IMR-90 (cell line): ENCODE measurements around the gene DCLK1. TPM values are rescaled to one million over a fixed set of nuclear protein-coding genes. Genes with fewer than 3 reads are reported as not detected.

Experiments
- ATAC-seq: fragments of 200-7000 bp; cut with Tn5 transposase; 2 replicates; pipeline ENCODE4 v1.9.1; 2020; ENCODE audit warnings: low read depth, mild to moderate bottlenecking, moderate library complexity
- BruUV-seq: library from RNA; stranded (reverse); fragments of 400-500 nt; replicated peaks from 2 replicates; lab custom pipeline; 2021; lab: Mats Ljungman, UMichigan
- CTCF ChIA-PET: fragments of 300-600 bp; formaldehyde crosslinking; extraction: SDS; loops from one replicate; lab custom pipeline; 2021; ENCODE audit warnings: antibody characterized with exemption; lab: Yijun Ruan, JAX
- POLR2A ChIA-PET: fragments of 300-600 bp; sonication (Branson Sonifier 250); formaldehyde crosslinking; loops from one replicate; lab custom pipeline; 2022; ENCODE audit warnings: antibody characterized with exemption; ENCODE audit not compliant: unreplicated experiment; lab: Charles Lee
- DNase-seq: peaks from one replicate; pipeline ENCODE4 v3.0.0; 2013
- H2AFZ ChIP-seq: replicated peaks from 2 replicates; pipeline ENCODE3; 2013; ENCODE audit warnings: low read length, mild to moderate bottlenecking; ENCODE audit not compliant: poor library complexity
- H2AK5ac ChIP-seq: 2 replicates; pipeline ENCODE4 v1.6.1; 2013; ENCODE audit warnings: low read depth, low read length, inconsistent platforms
- H2AK9ac ChIP-seq: replicated peaks from 2 replicates; pipeline ENCODE3; 2013; ENCODE audit warnings: mild to moderate bottlenecking, low read depth, low read length, moderate library complexity; ENCODE audit not compliant: poor library complexity
- H2BK120ac ChIP-seq: 2 replicates; pipeline ENCODE4 v1.6.1; 2013; ENCODE audit warnings: low read depth, low read length, inconsistent platforms
- H2BK15ac ChIP-seq: 3 replicates; pipeline ENCODE4 v1.6.1; 2013; ENCODE audit warnings: low read depth, low read length, inconsistent platforms
- H2BK20ac ChIP-seq: 2 replicates; pipeline ENCODE4 v1.6.1; 2013; ENCODE audit warnings: low read depth, mild to moderate bottlenecking, inconsistent platforms, low read length, moderate library complexity
- H2BK5ac ChIP-seq: 2 replicates; pipeline ENCODE4 v1.6.1; 2013; ENCODE audit warnings: mild to moderate bottlenecking, low read depth, low read length, inconsistent platforms; ENCODE audit not compliant: poor library complexity, severe bottlenecking
- H3K14ac ChIP-seq: replicated peaks from 2 replicates; pipeline ENCODE4 v1.6.1; 2013; ENCODE audit warnings: low read depth, low read length, inconsistent platforms
- H3K18ac ChIP-seq: 2 replicates; pipeline ENCODE4 v1.6.1; 2013; ENCODE audit warnings: low read depth, low read length, control low read depth
- H3K23ac ChIP-seq: 2 replicates; pipeline ENCODE4 v1.6.1; 2013; ENCODE audit warnings: low read depth, low read length, inconsistent platforms
- H3K27ac ChIP-seq: 2 replicates; pipeline ENCODE4 v1.5.1; 2013; ENCODE audit warnings: mild to moderate bottlenecking, control low read depth, low read length; ENCODE audit not compliant: insufficient read depth
- H3K27me3 ChIP-seq: 2 replicates; pipeline ENCODE4 v1.6.1; 2013; ENCODE audit warnings: low read length; ENCODE audit not compliant: control insufficient read depth, insufficient read depth
- H3K36me3 ChIP-seq: 2 replicates; pipeline ENCODE4 v1.6.1; 2013; ENCODE audit warnings: low read length, mixed read lengths; ENCODE audit not compliant: control insufficient read depth, insufficient read depth
- H3K4ac ChIP-seq: 2 replicates; pipeline ENCODE4 v1.6.1; 2013; ENCODE audit warnings: low read depth, low read length, inconsistent platforms
- H3K4me1 ChIP-seq: 2 replicates; pipeline ENCODE4 v1.6.1; 2013; ENCODE audit warnings: low read length, mixed read lengths; ENCODE audit not compliant: control insufficient read depth, insufficient read depth
- H3K4me2 ChIP-seq: 2 replicates; pipeline ENCODE4 v1.6.1; 2013; ENCODE audit warnings: low read depth, mild to moderate bottlenecking, control low read depth, low read length, moderate library complexity
- H3K4me3 ChIP-seq: 2 replicates; pipeline ENCODE4 v1.5.1; 2013; ENCODE audit warnings: low read depth, mild to moderate bottlenecking, control low read depth, low read length, moderate library complexity; ENCODE audit not compliant: insufficient read depth
- H3K56ac ChIP-seq: 2 replicates; pipeline ENCODE4 v1.6.1; 2013; ENCODE audit warnings: low read length, inconsistent platforms; ENCODE audit not compliant: insufficient read depth; ENCODE audit errors: extremely low read depth
- H3K79me1 ChIP-seq, 2 experiments: 2 replicates each; pipeline ENCODE4 v1.6.1; 2013; ENCODE audit warnings: low read length in 2 of 2, inconsistent platforms in 1 of 2, low read depth in 1 of 2
- H3K9ac ChIP-seq: 2 replicates; pipeline ENCODE4 v1.6.1; 2013; ENCODE audit warnings: low read depth, low read length, control low read depth
- H3K9me1 ChIP-seq: 2 replicates; pipeline ENCODE4 v1.6.1; 2013; ENCODE audit warnings: low read length, inconsistent platforms; ENCODE audit not compliant: insufficient read depth
- H3K9me3 ChIP-seq: 2 replicates; pipeline ENCODE4 v1.6.1; 2013; ENCODE audit warnings: low read length; ENCODE audit not compliant: control insufficient read depth, insufficient read depth
- H4K20me1 ChIP-seq: 2 replicates; pipeline ENCODE4 v1.6.1; 2013; ENCODE audit warnings: low read length, inconsistent platforms; ENCODE audit not compliant: insufficient read depth
- H4K5ac ChIP-seq: 2 replicates; pipeline ENCODE4 v1.6.1; 2013; ENCODE audit warnings: mild to moderate bottlenecking, low read depth, low read length, control low read depth
- H4K8ac ChIP-seq, 2 experiments: 2 replicates each; pipeline ENCODE4 v1.6.1; 2013; ENCODE audit warnings: low read depth in 2 of 2, low read length in 2 of 2, control low read depth in 1 of 2, inconsistent platforms in 1 of 2
- H4K91ac ChIP-seq: 2 replicates; pipeline ENCODE4 v1.6.1; 2013; ENCODE audit warnings: low read depth, low read length, inconsistent platforms; ENCODE audit not compliant: insufficient read depth
- CEBPB ChIP-seq: IDR thresholded peaks from 2 replicates; pipeline ENCODE4 v1.6.1; 2012; ENCODE audit warnings: low read depth, low read length, improper control_type of control experiment
- CTCF ChIP-seq: conservative IDR thresholded peaks from 2 replicates; pipeline ENCODE4 v1.5.1; 2012; ENCODE audit warnings: mild to moderate bottlenecking, low read depth, low read length, improper control_type of control experiment
- FOS ChIP-seq: fragments of 150-350 bp; IDR thresholded peaks from 2 replicates; pipeline ENCODE4 v1.6.1; 2016; ENCODE audit warnings: low read depth, low read length
- MAZ ChIP-seq: IDR thresholded peaks from 2 replicates; pipeline ENCODE4 v1.6.1; 2012; ENCODE audit warnings: low read depth, mild to moderate bottlenecking, low read length, improper control_type of control experiment, moderate library complexity, borderline replicate concordance
- MXI1 ChIP-seq: IDR thresholded peaks from 2 replicates; pipeline ENCODE4 v1.6.1; 2012; ENCODE audit warnings: low read depth, mild to moderate bottlenecking, low read length, moderate library complexity, borderline replicate concordance
- NFE2L2 ChIP-seq: fragments of 150-350 bp; IDR thresholded peaks from 2 replicates; pipeline ENCODE4 v1.6.1; 2016; ENCODE audit warnings: low read depth, mild to moderate bottlenecking, low read length
- RAD21 ChIP-seq: IDR thresholded peaks from 2 replicates; pipeline ENCODE4 v1.6.1; 2012; ENCODE audit warnings: low read length, improper control_type of control experiment
- SMC3 ChIP-seq: fragments of 150-350 bp; IDR thresholded peaks from 2 replicates; pipeline ENCODE4 v1.6.1; 2016; ENCODE audit warnings: low read depth, mild to moderate bottlenecking, antibody characterized with exemption, low read length, moderate library complexity
- dilution Hi-C: fragments of 300-500 bp; cut with HindIII; formaldehyde crosslinking; loops from one replicate; pipeline ENCODE4 v1.14.3; 2018; ENCODE audit warnings: low sequenced_read_pairs; ENCODE audit not compliant: unreplicated experiment
- in situ Hi-C: fragments of 300-500 bp; cut with MboI; formaldehyde crosslinking; loops from 3 replicates; pipeline ENCODE4 v1.14.3; 2019; ENCODE audit warnings: low sequenced_read_pairs, inconsistent platforms, mixed read lengths
- intact Hi-C: fragments of 100-400 bp; cut with micrococcal nuclease; formaldehyde crosslinking; loops from 2 replicates; pipeline ENCODE4 v1.10.0; 2022
- polyA plus RNA-seq, 3 experiments: library from polyadenylated mRNA; depleted of rRNA; stranded (reverse); fragments of >200 nt; gene quantifications; 2 replicates each; pipeline ENCODE4 v1.2.3, GENCODE V29; 2012; ENCODE audit warnings: low replicate concordance in 1 of 3
- total RNA-seq: library from RNA; depleted of rRNA; stranded (reverse); fragments of >200 nt; gene quantifications from 2 replicates; pipeline ENCODE4 v1.2.3, GENCODE V29; 2012
- TF ChIP-seq, protein P1 (sequence below): fragments of 150-350 bp; IDR thresholded peaks from 2 replicates; pipeline ENCODE4 v1.6.1; 2017; ENCODE audit warnings: mild to moderate bottlenecking, antibody characterized with exemption, low read length, low read depth

DCLK1 gene
- total and polyA plus RNA-seq, 2 of the 4 experiments (the other 2 are of a cell fraction) = under 0.01 to 0.02 TPM

GRCh38 chr13:35956074-35956473 is 175.1 kb downstream of the DCLK1 start:
- Histone ChIP-seq H3K4me2 (no peak overlapping the region), H3K27me3 (no peaks in the 10 kb centered on the region), H3K23ac (no peak overlapping the region), H3K18ac (no peak overlapping the region), H3K27ac (no peak overlapping the region), H2AK5ac (no peak overlapping the region), H3K79me1 (no peaks in the 10 kb centered on the region), H4K20me1 (no peaks in the 10 kb centered on the region), H4K8ac (no peak overlapping the region), H4K91ac (no peak overlapping the region), H2BK20ac (no peak overlapping the region), H2BK5ac (no peak overlapping the region), H2AFZ (no peak overlapping the region), H2BK120ac (no peak overlapping the region), H3K9me1 (no peaks in the 10 kb centered on the region), H3K56ac (no peak overlapping the region), H3K4ac (no peak overlapping the region), H3K9ac (no peak overlapping the region), H4K5ac (no peak overlapping the region), H2AK9ac (no peak overlapping the region), H3K14ac (no peak overlapping the region), H3K9me3 (no peaks in the 10 kb centered on the region), H3K36me3 (no peaks in the 10 kb centered on the region), H3K4me1 (no peaks in the 10 kb centered on the region), H2BK15ac (no peak overlapping the region), H3K4me3 (no peak overlapping the region)
- CTCF ChIA-PET = interaction anchor here (0.6 kb wide), 1 partner anchor 176 kb away, joined by 5 read pairs; no protein-coding TSS in a partner anchor
- no peak for ATAC-seq
- TF ChIP-seq, protein P1, sequence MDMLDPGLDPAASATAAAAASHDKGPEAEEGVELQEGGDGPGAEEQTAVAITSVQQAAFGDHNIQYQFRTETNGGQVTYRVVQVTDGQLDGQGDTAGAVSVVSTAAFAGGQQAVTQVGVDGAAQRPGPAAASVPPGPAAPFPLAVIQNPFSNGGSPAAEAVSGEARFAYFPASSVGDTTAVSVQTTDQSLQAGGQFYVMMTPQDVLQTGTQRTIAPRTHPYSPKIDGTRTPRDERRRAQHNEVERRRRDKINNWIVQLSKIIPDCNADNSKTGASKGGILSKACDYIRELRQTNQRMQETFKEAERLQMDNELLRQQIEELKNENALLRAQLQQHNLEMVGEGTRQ = no peak
- TF ChIP-seq MAZ (no peak), MXI1 (no peak), CEBPB (no peak), RAD21 (no peak), SMC3 (no peak), FOS (no peak), NFE2L2 (no peak), CTCF (no peak)
- no peak for DNase-seq
- in situ Hi-C loops = loop anchor here (10.0 to 25.0 kb wide), 3 partner anchors 231 to 744 kb away; no protein-coding TSS in a partner anchor
- intact Hi-C loops = loop anchor here (10.0 kb wide), 2 partner anchors 481 to 781 kb away; partner anchors contain the start of gene MAB21L1
- dilution Hi-C loops = no loop called here
- POLR2A ChIA-PET = no interaction called here
- BruUV-seq = no TSS peak
